Body of pancreas (tissue), 4 donors: ENCODE measurements around the gene SLC36A1. TPM values are rescaled to one million over a fixed set of nuclear protein-coding genes. Genes with fewer than 3 reads are reported as not detected.

Experiments
- ATAC-seq: fragments of 150-250 bp; one replicate; pipeline ENCODE4 v1.9.1; 2016
- DNase-seq, 4 donors: peaks; one replicate each; pipeline ENCODE4 v3.0.0-alpha.2; 2019
- H3K27ac ChIP-seq, 4 donors: fragments of 200-600 bp; sonication (generic); 1 replicate in 3 of 4; 2 replicates in 1 of 4; pipeline versions ENCODE4 v1.5.1 to v1.6.1; 2016 to 2019; ENCODE audit warnings: mild to moderate bottlenecking in 1 of 4, mixed read lengths in 1 of 4, moderate library complexity in 1 of 4
- H3K27me3 ChIP-seq, 2 donors: fragments of 200-600 bp; sonication (generic); one replicate each; pipeline ENCODE4 v1.6.0; 2016; ENCODE audit warnings: mild to moderate bottlenecking in 1 of 2
- H3K36me3 ChIP-seq, 2 donors: fragments of 200-600 bp; sonication (generic); replicated peaks in 1 of 2; 2 replicates each; pipeline ENCODE4 v1.5.1; 2016; ENCODE audit warnings: low read depth in 2 of 2; ENCODE audit not compliant: insufficient read depth in 1 of 2
- H3K4me1 ChIP-seq: fragments of 200-600 bp; sonication (generic); one replicate; pipeline ENCODE4 v1.6.0; 2016
- H3K4me3 ChIP-seq, 2 donors: fragments of 200-600 bp; sonication (generic); 1 replicate in 1 of 2; 2 replicates in 1 of 2; pipeline ENCODE4 v1.5.1; 2016 to 2019
- H3K9me3 ChIP-seq, 3 donors: fragments of 200-600 bp; sonication (generic); 1 replicate in 2 of 3; 2 replicates in 1 of 3; pipeline ENCODE4 v1.5.1; 2016
- POLR2A ChIP-seq, 3 donors: fragments of 450-650 bp; IDR thresholded peaks; one replicate each; pipeline ENCODE4 v1.6.1; 2016; ENCODE audit warnings: antibody characterized with exemption in 3 of 3, mild to moderate bottlenecking in 2 of 3
- WGBS, 2 donors: methylation state at CpG; one replicate each; pipeline ENCODE4 v1.1.5; 2017; 5-methylcytosine and 5-hydroxymethylcytosine counted together
- intact Hi-C: fragments of 100-400 bp; cut with DNase I; formaldehyde crosslinking; loops from one replicate; pipeline ENCODE4 v1.15.1; 2023
- microRNA-seq, 2 donors: library from miRNA; unstranded; fragments of <30 nt; microRNA quantifications; one replicate each; pipeline ENCODE4, GENCODE V29; 2016; ENCODE audit warnings: borderline number of aligned reads in 2 of 2, borderline replicate concordance in 2 of 2
- small RNA-seq: library from RNA; depleted of rRNA; stranded (forward); fragments of <200 nt; gene quantifications from one replicate; pipeline ENCODE3, GENCODE V24; 2016
- total RNA-seq, 2 donors: library from RNA; depleted of rRNA; stranded (reverse); fragments of >200 nt; gene quantifications; one replicate each; pipeline ENCODE4 v1.1.0, GENCODE V29; 2016
- TF ChIP-seq, protein P1 (sequence below), 7 experiments: fragments of 450-650 bp in 4 of 7; fragments of 200-600 bp in 3 of 7; sonication (generic) in 3 of 7; IDR thresholded peaks; one replicate each; pipeline ENCODE4 v1.5.1; 2016 to 2019; ENCODE audit warnings: antibody characterized with exemption in 7 of 7

SLC36A1 gene
- total RNA-seq, 2 donors from 2014 or later: 6.5 to 12.5 TPM

DNA sequence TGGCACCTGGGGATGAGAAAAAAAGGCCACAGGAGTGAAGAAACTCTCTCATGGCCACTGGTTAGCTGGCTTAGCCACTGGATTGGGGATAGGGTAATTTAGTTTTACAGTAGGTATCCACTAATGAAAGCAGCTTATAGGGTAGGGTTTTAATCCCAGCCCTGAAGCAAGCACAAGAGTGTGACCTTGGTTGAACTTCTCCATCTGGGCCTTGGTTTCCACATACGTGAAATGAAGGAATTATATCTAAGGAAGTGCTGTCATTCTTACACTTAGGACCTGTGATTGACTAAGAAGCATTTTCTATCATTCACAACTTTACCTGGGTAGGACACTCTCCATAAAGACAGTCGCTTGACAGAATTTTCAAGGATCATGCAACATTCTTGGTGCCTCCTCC, 94.2 kb downstream of the SLC36A1 start:
- TF ChIP-seq POLR2A (IDR thresholded peaks at IDR 0.05): no peak
- TF ChIP-seq, protein P1, sequence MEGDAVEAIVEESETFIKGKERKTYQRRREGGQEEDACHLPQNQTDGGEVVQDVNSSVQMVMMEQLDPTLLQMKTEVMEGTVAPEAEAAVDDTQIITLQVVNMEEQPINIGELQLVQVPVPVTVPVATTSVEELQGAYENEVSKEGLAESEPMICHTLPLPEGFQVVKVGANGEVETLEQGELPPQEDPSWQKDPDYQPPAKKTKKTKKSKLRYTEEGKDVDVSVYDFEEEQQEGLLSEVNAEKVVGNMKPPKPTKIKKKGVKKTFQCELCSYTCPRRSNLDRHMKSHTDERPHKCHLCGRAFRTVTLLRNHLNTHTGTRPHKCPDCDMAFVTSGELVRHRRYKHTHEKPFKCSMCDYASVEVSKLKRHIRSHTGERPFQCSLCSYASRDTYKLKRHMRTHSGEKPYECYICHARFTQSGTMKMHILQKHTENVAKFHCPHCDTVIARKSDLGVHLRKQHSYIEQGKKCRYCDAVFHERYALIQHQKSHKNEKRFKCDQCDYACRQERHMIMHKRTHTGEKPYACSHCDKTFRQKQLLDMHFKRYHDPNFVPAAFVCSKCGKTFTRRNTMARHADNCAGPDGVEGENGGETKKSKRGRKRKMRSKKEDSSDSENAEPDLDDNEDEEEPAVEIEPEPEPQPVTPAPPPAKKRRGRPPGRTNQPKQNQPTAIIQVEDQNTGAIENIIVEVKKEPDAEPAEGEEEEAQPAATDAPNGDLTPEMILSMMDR (IDR thresholded peaks at IDR 0.05): no peak
- Histone ChIP-seq H3K27me3 (no peaks in the 10 kb centered on the region), H3K36me3 (no peaks in the 10 kb centered on the region), H3K9me3 (no peaks in the 10 kb centered on the region), H3K4me3 (no peak overlapping the region), H3K27ac (no peak overlapping the region), H3K4me1 (no peaks in the 10 kb centered on the region)
- ATAC-seq (no peak), DNase-seq (no peak)
- 79 to 86% methylated on average over 2 of the region's 2 CpGs for WGBS, 2 donors
- intact Hi-C loops: no loop called here

Small RNA genes within 50 kb of the gene (microRNA-seq; reads per million reads assigned to microRNA genes)
- gene MIR6499: 0 reads per million in 2 donors

Small RNA genes within 50 kb of the gene (small RNA-seq; reads per million reads assigned to genes)
- gene MIR6499 (not detected), gene RNA5SP197 (not detected)

Other genes starting within 250 kb of the SLC36A1 start
- 10 to 100 TPM; 34.8 to 44.8 TPM for gene CCDC69, start 223.5 kb upstream of the SLC36A1 start, total RNA-seq
- 10 to 100 TPM in 1 of 2 donors, 1 to 10 TPM in 1; 8.9 to 17.9 TPM for gene GM2A, start 194.4 kb upstream of the SLC36A1 start, total RNA-seq
- gene SLC36A3, start 143.8 kb upstream of the SLC36A1 start, total RNA-seq: not detected
- gene SLC36A2, start 100.0 kb upstream of the SLC36A1 start, total RNA-seq: not detected
- not detected for gene FAT2, start 143.7 kb downstream of the SLC36A1 start, total RNA-seq
- gene SPARC, start 239.3 kb downstream of the SLC36A1 start, total RNA-seq: 100 to 1,000 TPM in 1 of 2 donors, 10 to 100 TPM in 1; 76.0 to 168 TPM